ENCODE data around the gene BTNL3.

DNA sequence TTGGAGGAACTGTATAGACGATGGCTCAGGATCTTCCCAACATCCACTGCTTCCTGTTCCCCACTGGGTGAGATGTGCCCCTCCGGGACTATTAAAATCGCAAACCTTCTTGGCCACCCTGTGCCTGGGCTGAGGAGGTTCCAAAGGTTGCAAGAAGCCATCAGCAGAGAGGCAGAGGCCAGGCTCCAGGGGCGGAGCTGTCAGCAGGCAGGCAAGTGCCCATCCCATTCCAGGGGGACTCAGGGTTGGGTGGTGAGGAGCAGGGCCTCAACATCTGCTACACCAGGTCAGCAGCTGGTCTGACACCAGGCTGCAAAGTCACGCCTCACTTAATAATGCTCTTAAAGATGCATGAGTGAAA is 2.2 kb downstream of the BTNL3 start:
- TF ChIP-seq CTCF (IDR thresholded peaks at IDR 0.05) (no peak), REST (IDR thresholded peaks at IDR 0.05; ENCODE audit: low read depth, low read length) (no peak), RXRA (IDR thresholded peaks at IDR 0.05; ENCODE audit: borderline replicate concordance, low read depth) (no peak), NFIC (IDR thresholded peaks at IDR 0.05; ENCODE audit: borderline replicate concordance) (no peak), FOXM1 (IDR thresholded peaks at IDR 0.05; ENCODE audit: low read depth) (no peak), POLR2AphosphoS5 (IDR thresholded peaks at IDR 0.05; ENCODE audit: low read depth, low read length) (no peak), JUND (IDR thresholded peaks at IDR 0.05) (no peak), MAX (IDR thresholded peaks at IDR 0.05; ENCODE audit: low read depth) (no peak), EP300 (IDR thresholded peaks at IDR 0.05; ENCODE audit: borderline replicate concordance in 1 of 2, low read depth in 1 of 2, low read length in 1 of 2) (no peak), YY1 (IDR thresholded peaks at IDR 0.05; ENCODE audit: low read depth) (no peak)
- TF ChIP-seq, protein P1, sequence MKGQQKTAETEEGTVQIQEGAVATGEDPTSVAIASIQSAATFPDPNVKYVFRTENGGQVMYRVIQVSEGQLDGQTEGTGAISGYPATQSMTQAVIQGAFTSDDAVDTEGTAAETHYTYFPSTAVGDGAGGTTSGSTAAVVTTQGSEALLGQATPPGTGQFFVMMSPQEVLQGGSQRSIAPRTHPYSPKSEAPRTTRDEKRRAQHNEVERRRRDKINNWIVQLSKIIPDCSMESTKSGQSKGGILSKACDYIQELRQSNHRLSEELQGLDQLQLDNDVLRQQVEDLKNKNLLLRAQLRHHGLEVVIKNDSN (IDR thresholded peaks at IDR 0.05; ENCODE audit: borderline replicate concordance, low read depth), result no peak
